Measurements from ENCODE around the gene LRFN2. TPM values are rescaled to one million over a fixed set of nuclear protein-coding genes. Genes with fewer than 3 reads are reported as not detected.

Gene LRFN2
- polyA plus RNA-seq, 3 donors: not detected

DNA sequence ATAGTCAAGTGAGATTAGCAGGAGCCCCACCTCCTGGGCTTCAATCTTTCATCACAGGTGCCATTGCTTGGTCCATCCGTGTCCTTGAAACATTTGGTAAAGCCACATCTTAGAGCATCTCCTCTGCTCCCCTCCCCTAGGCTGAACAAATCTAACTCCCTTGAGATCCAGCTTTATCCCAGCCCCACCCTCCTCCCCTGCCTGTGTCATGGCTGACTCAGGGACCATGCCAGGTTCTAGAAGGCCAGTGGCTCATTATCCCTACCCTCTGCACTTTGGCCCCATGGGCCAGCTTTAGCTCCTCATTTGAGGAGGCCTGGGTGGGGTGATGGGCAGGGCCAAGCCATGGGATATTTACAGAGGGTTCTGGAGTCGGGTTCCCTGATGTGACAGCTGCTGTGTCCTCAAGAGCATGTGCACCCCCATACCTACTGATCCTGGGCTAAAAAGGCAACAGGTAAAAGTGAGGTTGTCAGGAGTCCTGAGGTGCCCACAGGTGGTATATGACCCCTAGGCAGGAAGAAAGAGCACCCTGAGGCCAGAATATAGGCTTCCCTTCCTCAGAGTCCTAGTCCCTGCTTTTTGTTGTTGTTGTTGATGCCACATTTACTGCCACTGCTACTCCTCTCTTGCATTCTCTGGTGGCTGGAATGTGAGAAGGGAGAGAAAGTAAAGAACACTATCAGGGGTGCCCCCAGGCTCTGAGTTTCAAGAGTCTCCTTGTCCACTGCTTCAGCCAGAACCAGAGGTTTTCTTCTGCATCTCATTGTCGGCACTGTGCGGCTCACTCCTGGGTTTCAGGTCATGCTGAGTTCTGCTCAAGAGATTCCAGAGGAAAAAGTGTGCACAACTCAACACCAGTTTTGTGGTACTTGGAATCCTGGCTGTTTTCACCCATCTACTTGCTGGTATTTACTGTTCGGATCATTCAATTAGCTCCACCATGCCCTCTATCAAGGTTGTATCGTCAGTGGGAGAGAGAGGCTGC is 228.4 kb downstream of the LRFN2 start:
- no peaks in the 10 kb centered on the region for H3K4me1 Mint-ChIP-seq
- DNase-seq: no peak
- no peaks in the 10 kb centered on the region for H3K27me3 ChIP-seq (ENCODE audit: control insufficient read depth in 2 of 2, insufficient read depth in 2 of 2, low read length in 2 of 2)
- no peaks in the 10 kb centered on the region for H4K20me1 ChIP-seq (ENCODE audit: insufficient read depth, low read length)
- intact Hi-C loops (cut with micrococcal nuclease): no loop called here
- no peak overlapping the region for H3K4me3 ChIP-seq (replicated peaks in 1 of 3; ENCODE audit: low read depth in 2 of 3, low read length in 3 of 3)
- TF ChIP-seq, protein P1, sequence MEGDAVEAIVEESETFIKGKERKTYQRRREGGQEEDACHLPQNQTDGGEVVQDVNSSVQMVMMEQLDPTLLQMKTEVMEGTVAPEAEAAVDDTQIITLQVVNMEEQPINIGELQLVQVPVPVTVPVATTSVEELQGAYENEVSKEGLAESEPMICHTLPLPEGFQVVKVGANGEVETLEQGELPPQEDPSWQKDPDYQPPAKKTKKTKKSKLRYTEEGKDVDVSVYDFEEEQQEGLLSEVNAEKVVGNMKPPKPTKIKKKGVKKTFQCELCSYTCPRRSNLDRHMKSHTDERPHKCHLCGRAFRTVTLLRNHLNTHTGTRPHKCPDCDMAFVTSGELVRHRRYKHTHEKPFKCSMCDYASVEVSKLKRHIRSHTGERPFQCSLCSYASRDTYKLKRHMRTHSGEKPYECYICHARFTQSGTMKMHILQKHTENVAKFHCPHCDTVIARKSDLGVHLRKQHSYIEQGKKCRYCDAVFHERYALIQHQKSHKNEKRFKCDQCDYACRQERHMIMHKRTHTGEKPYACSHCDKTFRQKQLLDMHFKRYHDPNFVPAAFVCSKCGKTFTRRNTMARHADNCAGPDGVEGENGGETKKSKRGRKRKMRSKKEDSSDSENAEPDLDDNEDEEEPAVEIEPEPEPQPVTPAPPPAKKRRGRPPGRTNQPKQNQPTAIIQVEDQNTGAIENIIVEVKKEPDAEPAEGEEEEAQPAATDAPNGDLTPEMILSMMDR (IDR thresholded peaks at IDR 0.05): no peak
- H3K4me3 Mint-ChIP-seq: no peak overlapping the region
- 100% methylated on average over 3 of the region's 6 CpGs for WGBS (ENCODE audit: insufficient coverage)
- H3K36me3 Mint-ChIP-seq: no peaks in the 10 kb centered on the region
- H3K27ac Mint-ChIP-seq: no peak overlapping the region
- no peak overlapping the region for H3K27ac ChIP-seq (ENCODE audit: low read depth in 1 of 2, low read length in 2 of 2)
- no peaks in the 10 kb centered on the region for H3K36me3 ChIP-seq (replicated peaks in 1 of 2; ENCODE audit: control insufficient read depth in 1 of 2, insufficient read depth in 2 of 2, low read length in 2 of 2)
- H3K4me1 ChIP-seq (ENCODE audit: control insufficient read depth in 1 of 2, insufficient read depth in 2 of 2, low read length in 2 of 2): no peaks in the 10 kb centered on the region
- no peak overlapping the region for H2AFZ ChIP-seq (ENCODE audit: insufficient read depth, low read depth, low read length, poor library complexity, severe bottlenecking)
- H3K9me3 Mint-ChIP-seq: peaks cover 0 to 3% (median 1%) of the 10 kb centered on the region in 7 donors
- peaks cover 1 to 5% (median 5%) of the 10 kb centered on the region in 3 donors for H3K27me3 Mint-ChIP-seq (ENCODE audit: low read depth in 3 of 3)
- H3K79me2 ChIP-seq (ENCODE audit: insufficient read depth, low read length): no peaks in the 10 kb centered on the region
- H3K4me2 ChIP-seq (replicated peaks; ENCODE audit: extremely low read depth, low read length, poor library complexity, severe bottlenecking): no peak overlapping the region
- no peaks in the 10 kb centered on the region for H3K9me3 ChIP-seq (replicated peaks in 1 of 2; ENCODE audit: control insufficient read depth in 1 of 2, insufficient read depth in 1 of 2, low read length in 2 of 2)
- no peak overlapping the region for H3K9ac ChIP-seq (ENCODE audit: insufficient read depth, low read length, poor library complexity, severe bottlenecking)

DNA sequence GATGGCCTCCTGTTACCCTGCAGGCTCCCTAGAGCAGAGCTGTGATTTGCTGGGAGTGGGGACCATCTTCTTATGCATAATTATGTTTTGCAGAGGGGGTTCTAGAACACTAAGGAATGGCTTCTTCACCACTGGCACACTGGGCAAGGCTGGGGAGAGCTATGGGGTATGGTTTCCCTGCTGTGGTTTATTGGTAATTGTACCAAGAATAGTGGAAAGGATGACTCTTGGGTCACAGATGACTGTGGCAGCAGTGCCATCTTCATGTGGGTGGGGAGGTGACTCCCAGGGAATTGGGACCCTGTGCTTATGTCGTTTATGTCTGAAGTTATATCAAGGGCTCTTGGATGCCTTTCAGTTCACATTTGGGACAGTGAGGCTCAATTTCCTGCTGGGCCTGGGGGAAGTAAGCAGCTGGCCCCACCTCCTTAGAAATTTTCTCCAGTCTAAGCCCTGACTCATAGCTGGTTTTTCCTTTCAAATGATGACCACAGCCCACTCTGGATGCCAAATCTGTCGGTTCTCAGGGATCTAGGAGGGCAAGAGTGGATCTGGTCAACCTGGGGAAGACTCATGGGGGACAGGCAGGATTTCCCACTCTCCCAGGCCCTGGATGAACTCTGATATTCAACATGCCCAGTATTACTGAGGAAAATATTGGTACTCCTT is 230.8 kb downstream of the LRFN2 start:
- H3K4me3 ChIP-seq (replicated peaks in 1 of 3; ENCODE audit: low read depth in 2 of 3, low read length in 3 of 3): no peak overlapping the region
- H2AFZ ChIP-seq (ENCODE audit: insufficient read depth, low read depth, low read length, poor library complexity, severe bottlenecking): no peak overlapping the region
- Mint-ChIP-seq H3K36me3 (no peaks in the 10 kb centered on the region), H3K9me3 (peaks cover 0 to 3% (median 1%) of the 10 kb centered on the region in 7 donors), H3K27ac (no peak overlapping the region), H3K4me3 (no peak overlapping the region), H3K4me1 (no peaks in the 10 kb centered on the region), H3K27me3 (ENCODE audit: low read depth in 3 of 3) (peaks cover 0 to 5% (median 1%) of the 10 kb centered on the region in 3 donors)
- H4K20me1 ChIP-seq (ENCODE audit: insufficient read depth, low read length): no peaks in the 10 kb centered on the region
- H3K4me2 ChIP-seq (replicated peaks; ENCODE audit: extremely low read depth, low read length, poor library complexity, severe bottlenecking): no peak overlapping the region
- no peak overlapping the region for H3K9ac ChIP-seq (ENCODE audit: insufficient read depth, low read length, poor library complexity, severe bottlenecking)
- H3K9me3 ChIP-seq (replicated peaks in 1 of 2; ENCODE audit: control insufficient read depth in 1 of 2, insufficient read depth in 1 of 2, low read length in 2 of 2): no peaks in the 10 kb centered on the region
- no peaks in the 10 kb centered on the region for H3K27me3 ChIP-seq (ENCODE audit: control insufficient read depth in 2 of 2, insufficient read depth in 2 of 2, low read length in 2 of 2)
- no peaks in the 10 kb centered on the region for H3K36me3 ChIP-seq (replicated peaks in 1 of 2; ENCODE audit: control insufficient read depth in 1 of 2, insufficient read depth in 2 of 2, low read length in 2 of 2)
- no CpG with 5 or more reads among the region's 2 CpGs for WGBS (ENCODE audit: insufficient coverage)
- H3K79me2 ChIP-seq (ENCODE audit: insufficient read depth, low read length): no peaks in the 10 kb centered on the region
- no peak overlapping the region for H3K27ac ChIP-seq (ENCODE audit: low read depth in 1 of 2, low read length in 2 of 2)
- DNase-seq: no peak
- intact Hi-C loops (cut with micrococcal nuclease): no loop called here
- TF ChIP-seq, protein P1 (IDR thresholded peaks at IDR 0.05): no peak
- H3K4me1 ChIP-seq (ENCODE audit: control insufficient read depth in 1 of 2, insufficient read depth in 2 of 2, low read length in 2 of 2): no peaks in the 10 kb centered on the region

All from CD14-positive monocyte (primary cell).